Parathyroid adenoma (tissue), 2 donors: ENCODE results near the gene MPC1L.

ENCODE experiments used
- H2AFZ ChIP-seq: fragments of 300-600 bp; sonication (generic); one replicate; pipeline ENCODE4 v1.7.0; 2017; ENCODE audit warnings: antibody characterized with exemption, mild to moderate bottlenecking
- H3K27ac ChIP-seq: fragments of 300-600 bp; sonication (generic); one replicate; pipeline ENCODE4 v1.7.0; 2017
- H3K27me3 ChIP-seq: fragments of 300-600 bp; sonication (generic); one replicate; pipeline ENCODE4 v1.7.0; 2017; ENCODE audit warnings: low read length; ENCODE audit not compliant: control insufficient read depth, insufficient read depth
- H3K36me3 ChIP-seq: fragments of 300-600 bp; sonication (generic); one replicate; pipeline ENCODE4 v1.7.0; 2017; ENCODE audit warnings: low read length; ENCODE audit not compliant: control insufficient read depth, insufficient read depth
- H3K4me1 ChIP-seq: fragments of 300-600 bp; sonication (generic); one replicate; pipeline ENCODE4 v1.7.0; 2017; ENCODE audit warnings: control low read depth
- H3K4me2 ChIP-seq: fragments of 300-600 bp; sonication (generic); one replicate; pipeline ENCODE4 v1.7.0; 2017; ENCODE audit warnings: low read length
- H3K4me3 ChIP-seq: fragments of 300-600 bp; sonication (generic); one replicate; pipeline ENCODE4 v1.7.0; 2017; ENCODE audit warnings: low read depth, low read length
- H3K79me2 ChIP-seq: fragments of 300-600 bp; sonication (generic); one replicate; pipeline ENCODE4 v1.7.0; 2017; ENCODE audit warnings: control low read depth
- H3K9ac ChIP-seq: fragments of 300-600 bp; sonication (generic); one replicate; pipeline ENCODE4 v1.7.0; 2017; ENCODE audit warnings: mild to moderate bottlenecking
- H3K9me3 ChIP-seq: fragments of 300-600 bp; sonication (generic); one replicate; pipeline ENCODE4 v1.7.0; 2017; ENCODE audit warnings: low read length; ENCODE audit not compliant: control insufficient read depth
- TF ChIP-seq, protein P1 (sequence below): fragments of 300-600 bp; sonication (generic); IDR thresholded peaks from one replicate; pipeline ENCODE4 v1.7.0; 2017; ENCODE audit warnings: antibody characterized with exemption, mild to moderate bottlenecking
- donor health status: primary hyperparathyroidism.

The MPC1L gene

GRCh38 chrX:40625294-40625693 lies 2.1 kb downstream of the MPC1L start:
- Histone ChIP-seq H3K27ac (no peak overlapping the region), H3K4me3 (no peak overlapping the region), H3K9me3 (no peaks in the 10 kb centered on the region), H3K36me3 (no peaks in the 10 kb centered on the region), H3K4me2 (no peak overlapping the region), H3K79me2 (no peaks in the 10 kb centered on the region), H3K9ac (no peak overlapping the region), H3K4me1 (no peaks in the 10 kb centered on the region), H3K27me3 (no peaks in the 10 kb centered on the region), H2AFZ (no peak overlapping the region)
- TF ChIP-seq, protein P1, sequence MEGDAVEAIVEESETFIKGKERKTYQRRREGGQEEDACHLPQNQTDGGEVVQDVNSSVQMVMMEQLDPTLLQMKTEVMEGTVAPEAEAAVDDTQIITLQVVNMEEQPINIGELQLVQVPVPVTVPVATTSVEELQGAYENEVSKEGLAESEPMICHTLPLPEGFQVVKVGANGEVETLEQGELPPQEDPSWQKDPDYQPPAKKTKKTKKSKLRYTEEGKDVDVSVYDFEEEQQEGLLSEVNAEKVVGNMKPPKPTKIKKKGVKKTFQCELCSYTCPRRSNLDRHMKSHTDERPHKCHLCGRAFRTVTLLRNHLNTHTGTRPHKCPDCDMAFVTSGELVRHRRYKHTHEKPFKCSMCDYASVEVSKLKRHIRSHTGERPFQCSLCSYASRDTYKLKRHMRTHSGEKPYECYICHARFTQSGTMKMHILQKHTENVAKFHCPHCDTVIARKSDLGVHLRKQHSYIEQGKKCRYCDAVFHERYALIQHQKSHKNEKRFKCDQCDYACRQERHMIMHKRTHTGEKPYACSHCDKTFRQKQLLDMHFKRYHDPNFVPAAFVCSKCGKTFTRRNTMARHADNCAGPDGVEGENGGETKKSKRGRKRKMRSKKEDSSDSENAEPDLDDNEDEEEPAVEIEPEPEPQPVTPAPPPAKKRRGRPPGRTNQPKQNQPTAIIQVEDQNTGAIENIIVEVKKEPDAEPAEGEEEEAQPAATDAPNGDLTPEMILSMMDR: no peak

- no peak overlapping the region for H3K27ac ChIP-seq
- H3K9me3 ChIP-seq: no peaks in the 10 kb centered on the region
- TF ChIP-seq, protein P1: no peak
- H3K4me1 ChIP-seq: no peaks in the 10 kb centered on the region
- no peaks in the 10 kb centered on the region for H3K27me3 ChIP-seq
- H2AFZ ChIP-seq: no peak overlapping the region
- H3K4me2 ChIP-seq: no peak overlapping the region
- H3K4me3 ChIP-seq: no peak overlapping the region
- H3K36me3 ChIP-seq: no peaks in the 10 kb centered on the region
- H3K9ac ChIP-seq: no peak overlapping the region
- no peaks in the 10 kb centered on the region for H3K79me2 ChIP-seq
These were observed 5.3 kb downstream of the MPC1L start for GRCh38 chrX:40628506-40628905.

DNA sequence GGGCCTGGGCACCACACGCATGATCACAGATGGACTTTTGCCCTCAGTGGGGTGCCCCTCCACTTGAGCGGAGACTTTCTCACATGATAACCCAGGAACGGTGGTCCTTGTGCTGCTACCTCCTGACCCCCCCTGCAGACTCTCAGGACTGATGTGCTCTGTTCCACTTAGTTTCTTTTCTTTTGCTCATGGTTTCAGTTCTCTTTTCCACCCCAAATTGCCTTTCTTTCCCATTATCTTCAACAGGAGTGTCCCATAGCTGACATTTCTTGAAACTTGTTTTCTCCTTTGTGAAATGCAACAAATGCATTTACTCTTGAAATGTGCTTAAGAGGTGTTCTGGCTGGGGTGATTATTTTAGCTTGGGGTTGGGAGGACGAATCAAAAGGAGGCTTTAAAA lies 9.0 kb downstream of the MPC1L start:
- Histone ChIP-seq H3K79me2 (peaks cover 4% of the 10 kb centered on the region), H3K4me2 (no peak overlapping the region), H3K4me3 (no peak overlapping the region), H3K9me3 (no peaks in the 10 kb centered on the region), H3K9ac (no peak overlapping the region), H2AFZ (no peak overlapping the region), H3K27me3 (no peaks in the 10 kb centered on the region), H3K27ac (no peak overlapping the region), H3K4me1 (peaks cover 5% of the 10 kb centered on the region), H3K36me3 (no peaks in the 10 kb centered on the region)
- TF ChIP-seq, protein P1: no peak

DNA sequence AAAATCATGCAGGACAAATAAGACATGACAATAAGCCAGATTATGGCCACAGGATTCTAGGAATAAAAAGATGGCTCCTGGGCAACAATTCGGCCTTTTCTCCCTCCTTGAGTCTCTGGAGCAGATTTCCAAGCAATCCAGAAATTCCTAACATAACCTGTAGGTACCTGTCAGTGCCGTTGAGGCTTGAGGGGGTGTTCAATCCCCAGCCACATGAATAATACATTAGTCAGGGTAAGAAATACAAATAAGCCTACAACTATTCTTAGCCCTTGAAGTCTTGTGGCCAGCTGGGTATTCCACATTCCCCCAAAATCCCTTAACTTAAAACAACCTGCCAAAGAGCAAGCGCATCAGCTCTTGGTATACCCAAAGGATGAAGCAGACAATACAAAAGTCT lies 14.5 kb downstream of the MPC1L start:
- TF ChIP-seq, protein P1: no peak
- Histone ChIP-seq H3K27ac (no peak overlapping the region), H3K27me3 (no peaks in the 10 kb centered on the region), H3K9ac (no peak overlapping the region), H2AFZ (no peak overlapping the region), H3K36me3 (no peaks in the 10 kb centered on the region), H3K4me1 (peaks cover 19% of the 10 kb centered on the region), H3K4me3 (no peak overlapping the region), H3K79me2 (peaks cover 26% of the 10 kb centered on the region), H3K9me3 (no peaks in the 10 kb centered on the region), H3K4me2 (no peak overlapping the region)

DNA sequence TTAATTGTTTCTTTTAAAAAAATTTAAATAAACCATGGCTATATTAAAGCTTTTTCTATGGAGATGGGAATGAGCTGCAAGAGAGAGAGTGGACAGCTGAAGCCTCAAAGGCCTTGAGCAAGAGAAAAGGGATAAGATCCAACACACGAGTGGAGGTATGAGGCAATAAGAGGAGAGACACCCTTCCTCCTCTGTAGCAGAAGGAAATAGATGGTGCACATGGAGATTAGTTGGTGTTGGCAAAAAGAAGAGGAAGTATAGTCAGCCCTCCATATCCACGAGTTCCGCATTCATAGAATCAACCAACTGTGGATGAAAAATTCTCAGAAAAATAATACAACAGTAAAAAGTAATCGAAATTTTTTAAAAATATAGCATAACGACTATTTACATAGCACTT lies 20.9 kb downstream of the MPC1L start:
- TF ChIP-seq, protein P1: no peak

More for the DNA sequence above, 20.9 kb downstream of the MPC1L start:
- no peaks in the 10 kb centered on the region for H3K36me3 ChIP-seq
- peaks cover 25% of the 10 kb centered on the region for H3K79me2 ChIP-seq
- no peaks in the 10 kb centered on the region for H3K9me3 ChIP-seq
- peak overlapping the region; percentile 74 for H3K27ac ChIP-seq
- peak overlapping the region; percentile 57 for H3K4me3 ChIP-seq
- peak overlapping the region; percentile 80 for H3K4me2 ChIP-seq
- H3K4me1 ChIP-seq: peaks cover 7% of the 10 kb centered on the region
- no peak overlapping the region for H3K9ac ChIP-seq
- no peak overlapping the region for H2AFZ ChIP-seq
- H3K27me3 ChIP-seq: no peaks in the 10 kb centered on the region
